ENCODE results near the gene PGF. TPM values are rescaled to one million over a fixed set of nuclear protein-coding genes. Genes with fewer than 3 reads are reported as not detected.
"Not testable (repeated sequence)": the region's sequence is repeated elsewhere in the genome, so short reads cannot be mapped to it uniquely, and the experiment has no call there.

Gene PGF
- total RNA-seq, 1 experiment from 2014 or later, result 6.4 TPM

DNA sequence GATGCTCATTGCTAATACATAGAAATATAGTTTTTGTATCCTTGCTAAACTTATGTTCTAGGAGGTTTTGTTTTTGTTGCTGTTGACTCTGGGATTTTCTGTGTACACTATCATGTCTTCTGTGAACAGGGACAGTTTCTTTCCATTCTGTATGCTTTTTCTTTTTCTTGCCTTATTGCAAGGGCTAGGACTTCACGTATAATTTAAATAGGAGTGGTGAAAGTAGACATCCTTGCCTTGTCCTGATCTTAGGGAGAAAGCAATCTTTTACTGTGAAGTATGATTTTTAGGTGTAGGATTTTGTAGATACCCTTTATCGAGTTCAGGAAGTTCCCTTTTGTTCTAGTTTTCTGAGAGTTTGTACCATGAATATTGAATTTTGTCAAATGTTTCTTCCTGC is 45.9 kb upstream of the PGF start:
- peaks cover 4 to 6% of the 10 kb centered on the region in 2 experiments; a peak in 2 of 4 replicates for H3K36me3 ChIP-seq (ENCODE audit: control insufficient read depth in 1 of 2, insufficient read depth in 2 of 2, low read length in 2 of 2)
- H3K9me2 ChIP-seq (ENCODE audit: insufficient read depth), result no peaks in the 10 kb centered on the region
- no peak overlapping the region for H3K4me2 ChIP-seq (ENCODE audit: low read length)
- H3K27me3 ChIP-seq (ENCODE audit: insufficient read depth, low read length), result no peaks in the 10 kb centered on the region
- no TSS peak for BruUV-seq (replicated peaks)
- peaks cover 21% of the 10 kb centered on the region for H3K79me2 ChIP-seq (ENCODE audit: insufficient read depth, low read length)
- H3K9me3 ChIP-seq (ENCODE audit: control insufficient read depth in 1 of 2, insufficient read depth in 1 of 2, low read depth in 1 of 2, low read length in 2 of 2), result no peaks in the 10 kb centered on the region
- ChIA-PET CTCF (no interaction called here), POLR2A (no interaction called here), RAD21 (ENCODE audit: low non-redundant PET in 1 of 2, low total read pairs in 2 of 2, uncharacterized antibody in 2 of 2, unreplicated experiment in 2 of 2) (no interaction called here)
- TF ChIP-seq CEBPB (IDR thresholded peaks at IDR 0.05; ENCODE audit: low read depth), result no peak
- no peak for TF ChIP-seq FOSL1 (IDR thresholded peaks at IDR 0.05; ENCODE audit: low read depth)
- TF ChIP-seq ELF1 (IDR thresholded peaks at IDR 0.05; ENCODE audit: borderline replicate concordance, low read depth), result no peak
- no peak for TF ChIP-seq EZH2phosphoT487 (IDR thresholded peaks at IDR 0.05; ENCODE audit: borderline replicate concordance)
- TF ChIP-seq POLR2A (IDR thresholded peaks at IDR 0.05; ENCODE audit: borderline replicate concordance, extremely low read depth, insufficient read depth, insufficient read length), result no peak
- TF ChIP-seq JUND (IDR thresholded peaks at IDR 0.05), result no peak
- no peak for TF ChIP-seq YY1 (IDR thresholded peaks at IDR 0.05; ENCODE audit: extremely low read depth, insufficient replicate concordance, low read depth, low read length)
- TF ChIP-seq, protein P1, sequence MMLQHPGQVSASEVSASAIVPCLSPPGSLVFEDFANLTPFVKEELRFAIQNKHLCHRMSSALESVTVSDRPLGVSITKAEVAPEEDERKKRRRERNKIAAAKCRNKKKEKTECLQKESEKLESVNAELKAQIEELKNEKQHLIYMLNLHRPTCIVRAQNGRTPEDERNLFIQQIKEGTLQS (IDR thresholded peaks at IDR 0.05), result no peak
- TF ChIP-seq, protein P2, sequence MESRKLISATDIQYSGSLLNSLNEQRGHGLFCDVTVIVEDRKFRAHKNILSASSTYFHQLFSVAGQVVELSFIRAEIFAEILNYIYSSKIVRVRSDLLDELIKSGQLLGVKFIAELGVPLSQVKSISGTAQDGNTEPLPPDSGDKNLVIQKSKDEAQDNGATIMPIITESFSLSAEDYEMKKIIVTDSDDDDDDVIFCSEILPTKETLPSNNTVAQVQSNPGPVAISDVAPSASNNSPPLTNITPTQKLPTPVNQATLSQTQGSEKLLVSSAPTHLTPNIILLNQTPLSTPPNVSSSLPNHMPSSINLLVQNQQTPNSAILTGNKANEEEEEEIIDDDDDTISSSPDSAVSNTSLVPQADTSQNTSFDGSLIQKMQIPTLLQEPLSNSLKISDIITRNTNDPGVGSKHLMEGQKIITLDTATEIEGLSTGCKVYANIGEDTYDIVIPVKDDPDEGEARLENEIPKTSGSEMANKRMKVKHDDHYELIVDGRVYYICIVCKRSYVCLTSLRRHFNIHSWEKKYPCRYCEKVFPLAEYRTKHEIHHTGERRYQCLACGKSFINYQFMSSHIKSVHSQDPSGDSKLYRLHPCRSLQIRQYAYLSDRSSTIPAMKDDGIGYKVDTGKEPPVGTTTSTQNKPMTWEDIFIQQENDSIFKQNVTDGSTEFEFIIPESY (IDR thresholded peaks at IDR 0.05; ENCODE audit: extremely low read depth, insufficient replicate concordance, low read length), result no peak
- TF ChIP-seq ZNF274 (IDR thresholded peaks at IDR 0.05; ENCODE audit: low read depth, low read length), result no peak
- no peak for TF ChIP-seq TCF7L2 (IDR thresholded peaks at IDR 0.05; ENCODE audit: borderline replicate concordance, extremely low read depth, insufficient read depth, insufficient read length)
- TF ChIP-seq RAD21 (IDR thresholded peaks at IDR 0.05; ENCODE audit: low read depth), result no peak
- no peak for TF ChIP-seq EZH2 (IDR thresholded peaks at IDR 0.05)
- TF ChIP-seq, protein P3, sequence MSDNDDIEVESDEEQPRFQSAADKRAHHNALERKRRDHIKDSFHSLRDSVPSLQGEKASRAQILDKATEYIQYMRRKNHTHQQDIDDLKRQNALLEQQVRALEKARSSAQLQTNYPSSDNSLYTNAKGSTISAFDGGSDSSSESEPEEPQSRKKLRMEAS (IDR thresholded peaks at IDR 0.05), result no peak
- H4K20me1 ChIP-seq (ENCODE audit: insufficient read depth), result no peaks in the 10 kb centered on the region
- ATAC-seq, result no peak
- DNase-seq (ENCODE audit: low read depth, low spot score), result no peak
- intact Hi-C loops (cut with micrococcal nuclease), result no loop called here
- H3K27ac ChIP-seq (ENCODE audit: low read depth, low read length), result no peak overlapping the region
- no peak overlapping the region for H3K9ac ChIP-seq (ENCODE audit: low read length)
- no peak overlapping the region for H2AFZ ChIP-seq (ENCODE audit: low read depth, low read length, poor library complexity, severe bottlenecking)
- H3K4me1 ChIP-seq (ENCODE audit: control insufficient read depth in 1 of 2, insufficient read depth in 2 of 2, low read length in 2 of 2), result peaks cover 7 to 16% of the 10 kb centered on the region in 2 experiments
- no peak overlapping the region for H3K4me3 ChIP-seq (replicated peaks in 1 of 2; ENCODE audit: low read depth in 1 of 2, low read length in 2 of 2)

DNA sequence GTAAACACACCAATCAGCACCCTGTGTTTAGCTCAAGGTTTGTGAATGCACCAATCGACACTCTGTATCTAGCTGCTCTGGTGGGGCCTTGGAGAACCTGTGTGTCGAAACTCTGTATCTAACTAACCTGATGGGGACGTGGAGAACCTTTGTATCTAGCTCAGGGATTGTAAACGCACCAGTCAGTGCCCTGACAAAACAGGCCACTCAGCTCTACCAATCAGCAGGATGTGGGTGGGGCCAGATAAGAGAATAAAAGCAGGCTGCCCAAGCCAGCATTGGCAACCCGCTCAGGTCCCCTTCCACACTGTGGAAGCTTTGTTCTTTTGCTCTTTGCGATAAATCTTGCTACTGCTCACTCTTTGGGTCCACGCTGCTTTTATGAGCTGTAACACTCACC is 40.4 kb upstream of the PGF start:
- H3K9me3 ChIP-seq (ENCODE audit: control insufficient read depth in 1 of 2, insufficient read depth in 1 of 2, low read depth in 1 of 2, low read length in 2 of 2); H3K4me3 ChIP-seq (replicated peaks in 1 of 2; ENCODE audit: low read depth in 1 of 2, low read length in 2 of 2); H2AFZ ChIP-seq (ENCODE audit: low read depth, low read length, poor library complexity, severe bottlenecking); intact Hi-C loops (cut with micrococcal nuclease); DNase-seq (ENCODE audit: low read depth, low spot score); H3K9ac ChIP-seq (ENCODE audit: low read length); H3K9me2 ChIP-seq (ENCODE audit: insufficient read depth); H3K4me1 ChIP-seq (ENCODE audit: control insufficient read depth in 1 of 2, insufficient read depth in 2 of 2, low read length in 2 of 2); POLR2A ChIA-PET; CTCF ChIA-PET; BruUV-seq (replicated peaks); RAD21 ChIA-PET (ENCODE audit: low non-redundant PET in 1 of 2, low total read pairs in 2 of 2, uncharacterized antibody in 2 of 2, unreplicated experiment in 2 of 2); H3K27me3 ChIP-seq (ENCODE audit: insufficient read depth, low read length); H3K4me2 ChIP-seq (ENCODE audit: low read length); ATAC-seq; H3K79me2 ChIP-seq (ENCODE audit: insufficient read depth, low read length); H3K36me3 ChIP-seq (ENCODE audit: control insufficient read depth in 1 of 2, insufficient read depth in 2 of 2, low read length in 2 of 2); H3K27ac ChIP-seq (ENCODE audit: low read depth, low read length); H4K20me1 ChIP-seq (ENCODE audit: insufficient read depth): not testable (repeated sequence)

DNA sequence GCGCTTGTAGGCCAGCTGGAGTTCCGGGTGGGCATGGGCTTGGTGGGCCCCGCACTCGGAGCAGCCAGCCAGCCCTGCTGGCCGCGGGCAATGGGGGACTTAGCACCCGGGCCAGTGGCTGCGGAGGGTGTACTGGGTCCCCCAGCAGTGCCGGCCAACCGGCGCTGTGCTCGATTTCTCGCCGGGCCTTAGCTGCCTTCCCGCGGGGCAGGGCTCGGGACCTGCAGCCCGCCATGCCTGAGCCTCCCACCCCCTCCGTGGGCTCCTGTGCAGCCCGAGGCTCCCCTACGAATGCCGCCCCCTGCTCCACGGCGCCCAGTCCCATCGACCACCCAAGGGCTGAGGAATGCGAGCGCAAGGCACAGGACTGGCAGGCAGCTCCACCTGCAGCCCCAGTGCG is 38.8 kb upstream of the PGF start:
- H2AFZ ChIP-seq (ENCODE audit: low read depth, low read length, poor library complexity, severe bottlenecking); H4K20me1 ChIP-seq (ENCODE audit: insufficient read depth); POLR2A ChIA-PET; H3K9me3 ChIP-seq (ENCODE audit: control insufficient read depth in 1 of 2, insufficient read depth in 1 of 2, low read depth in 1 of 2, low read length in 2 of 2); H3K27ac ChIP-seq (ENCODE audit: low read depth, low read length); intact Hi-C loops (cut with micrococcal nuclease); H3K27me3 ChIP-seq (ENCODE audit: insufficient read depth, low read length); RAD21 ChIA-PET (ENCODE audit: low non-redundant PET in 1 of 2, low total read pairs in 2 of 2, uncharacterized antibody in 2 of 2, unreplicated experiment in 2 of 2); H3K4me3 ChIP-seq (replicated peaks in 1 of 2; ENCODE audit: low read depth in 1 of 2, low read length in 2 of 2); H3K9ac ChIP-seq (ENCODE audit: low read length); H3K36me3 ChIP-seq (ENCODE audit: control insufficient read depth in 1 of 2, insufficient read depth in 2 of 2, low read length in 2 of 2); H3K79me2 ChIP-seq (ENCODE audit: insufficient read depth, low read length); H3K4me1 ChIP-seq (ENCODE audit: control insufficient read depth in 1 of 2, insufficient read depth in 2 of 2, low read length in 2 of 2); ATAC-seq; DNase-seq (ENCODE audit: low read depth, low spot score); H3K9me2 ChIP-seq (ENCODE audit: insufficient read depth); H3K4me2 ChIP-seq (ENCODE audit: low read length); CTCF ChIA-PET; BruUV-seq (replicated peaks): not testable (repeated sequence)
